ENCODE measurements around the gene TMEM229B. TPM values are rescaled to one million over a fixed set of nuclear protein-coding genes. Genes with fewer than 3 reads are reported as not detected.
"Not testable (repeated sequence)": the region's sequence is repeated elsewhere in the genome, so short reads cannot be mapped to it uniquely, and the experiment has no call there.

TMEM229B gene
- total RNA-seq, 1 experiment from 2014 or later: not detected

DNA sequence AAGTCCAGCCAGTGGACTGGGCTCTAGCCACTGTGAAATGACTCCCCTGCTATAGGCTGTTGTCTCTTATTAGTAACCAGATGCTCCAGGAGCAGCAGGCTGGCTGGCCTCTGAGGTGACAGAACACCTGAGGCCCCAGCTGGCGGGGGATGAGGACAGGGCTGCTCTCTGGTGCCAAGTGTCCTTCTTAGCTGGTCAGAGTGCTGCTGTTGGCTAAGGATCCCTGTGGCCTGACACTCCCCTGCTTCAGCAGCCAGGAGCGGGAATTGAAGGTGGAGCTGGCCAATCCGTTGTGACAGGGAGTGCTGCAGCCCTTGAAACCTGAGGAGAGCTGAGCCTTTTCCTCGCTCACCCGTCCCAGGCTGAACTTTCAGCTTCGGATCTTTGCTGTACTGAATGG, 30.7 kb downstream of the TMEM229B start:
- DNase-seq (ENCODE audit: low read depth): no peak

DNA sequence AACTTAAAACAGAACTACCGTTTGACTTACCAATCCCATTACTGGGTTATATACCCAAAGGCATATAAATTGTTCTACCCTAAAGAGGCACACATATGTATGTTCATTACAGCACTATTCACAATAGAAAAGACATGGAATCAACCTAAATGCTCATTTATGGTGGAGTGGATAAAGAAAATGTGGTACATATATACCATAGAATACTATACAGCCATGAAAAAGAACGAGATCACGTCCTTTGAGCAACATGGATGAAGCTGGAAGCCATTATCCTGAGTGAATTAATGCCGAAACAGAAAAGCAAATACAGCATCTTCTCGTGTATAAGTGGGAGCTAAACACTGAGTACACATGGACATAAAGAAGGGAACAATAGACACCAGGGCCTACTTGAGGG, 31.8 kb downstream of the TMEM229B start:
- DNase-seq (ENCODE audit: low read depth): no peak

DNA sequence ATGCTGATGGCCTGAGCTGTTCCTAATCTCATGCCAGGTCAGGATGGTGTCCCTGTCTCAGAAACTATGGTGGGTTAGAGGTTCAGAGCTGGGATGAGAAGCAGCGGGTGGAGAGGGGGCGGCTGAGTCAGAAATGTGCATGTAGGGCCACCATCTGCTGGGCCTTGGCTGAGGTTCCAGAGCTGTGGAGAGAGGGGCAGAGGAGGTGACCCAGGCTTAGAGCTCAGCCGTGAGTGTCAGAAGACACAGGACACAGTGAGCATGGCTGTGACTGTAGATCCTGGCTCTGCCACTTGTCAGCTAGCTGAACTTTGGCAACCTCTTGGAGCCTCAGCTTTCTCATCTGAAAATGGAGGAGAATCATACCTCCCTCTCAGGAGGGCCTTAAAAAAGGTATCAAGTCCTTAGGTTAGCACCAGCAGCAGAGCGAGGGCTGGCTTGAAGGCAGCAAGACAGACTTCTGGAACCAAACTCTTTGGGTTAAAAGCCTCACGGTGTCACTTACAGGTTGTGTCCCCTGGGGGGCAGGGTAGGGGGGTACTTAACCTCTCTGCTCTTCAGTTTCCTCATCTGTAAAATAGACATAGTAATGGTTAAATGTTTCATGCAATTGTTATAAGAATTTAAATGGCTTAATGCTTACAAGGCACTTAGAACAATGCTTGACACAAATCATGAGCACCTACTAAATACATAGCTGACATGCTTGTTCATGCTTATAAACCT, 34.8 kb downstream of the TMEM229B start:
- no peak for DNase-seq (ENCODE audit: low read depth)

DNA sequence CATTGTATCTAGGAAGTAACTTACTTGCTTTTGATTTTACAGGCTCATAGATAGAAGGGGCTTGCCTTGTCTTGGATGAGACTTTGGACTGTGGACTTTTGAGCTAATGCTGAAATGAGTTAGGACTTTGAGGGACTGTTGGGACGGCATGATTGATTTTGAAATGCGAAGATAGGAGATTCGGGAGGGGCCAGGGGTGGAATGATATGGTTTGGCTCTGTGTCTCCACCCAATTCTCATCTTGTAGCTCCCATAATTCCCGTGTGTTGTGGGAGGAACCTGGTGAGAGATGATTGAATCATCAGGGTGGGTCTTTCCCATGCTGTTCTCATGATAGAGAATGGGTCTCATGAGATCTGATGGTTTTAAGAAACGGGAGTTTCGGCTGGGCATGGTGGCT, 36.9 kb downstream of the TMEM229B start:
- not testable (repeated sequence) for DNase-seq (ENCODE audit: low read depth)

DNA sequence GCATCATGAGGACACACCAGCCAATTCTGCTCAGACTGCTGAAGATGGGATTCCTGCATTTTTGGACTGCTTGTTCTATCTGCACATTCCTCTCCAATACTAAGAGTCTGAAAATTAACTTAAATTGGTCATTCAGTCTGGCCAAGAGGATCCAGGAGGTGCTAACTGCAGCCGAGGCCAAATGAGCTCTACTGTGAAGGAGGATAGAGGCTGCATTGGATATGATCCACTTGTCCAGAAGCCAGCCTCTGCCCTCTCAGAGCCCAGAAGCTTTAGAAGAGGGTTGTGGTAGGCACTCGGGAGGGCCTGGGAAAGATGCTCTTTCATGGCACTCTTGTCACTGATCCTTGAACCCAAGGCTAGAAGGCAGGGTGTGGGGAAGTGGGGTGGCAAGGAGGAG, 39.4 kb downstream of the TMEM229B start:
- no peak for DNase-seq (ENCODE audit: low read depth)

DNA sequence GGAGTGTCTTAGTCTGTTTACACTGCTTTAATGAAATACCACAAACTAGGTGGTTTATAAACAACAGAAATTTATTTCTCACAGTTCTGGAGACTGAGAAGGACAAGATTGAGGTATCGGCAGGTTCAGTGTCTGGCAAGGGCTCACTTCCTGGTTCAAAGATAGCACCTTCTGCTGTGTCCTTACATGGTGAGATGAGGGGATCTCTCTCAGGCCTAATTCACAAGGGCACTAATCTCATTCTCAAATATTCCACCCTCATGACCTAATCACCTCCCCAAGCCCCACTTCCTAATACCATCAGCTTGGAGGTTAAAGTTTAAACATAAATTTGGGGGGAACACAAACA, 41.5 kb downstream of the TMEM229B start:
- DNase-seq (ENCODE audit: low read depth): no peak

DNA sequence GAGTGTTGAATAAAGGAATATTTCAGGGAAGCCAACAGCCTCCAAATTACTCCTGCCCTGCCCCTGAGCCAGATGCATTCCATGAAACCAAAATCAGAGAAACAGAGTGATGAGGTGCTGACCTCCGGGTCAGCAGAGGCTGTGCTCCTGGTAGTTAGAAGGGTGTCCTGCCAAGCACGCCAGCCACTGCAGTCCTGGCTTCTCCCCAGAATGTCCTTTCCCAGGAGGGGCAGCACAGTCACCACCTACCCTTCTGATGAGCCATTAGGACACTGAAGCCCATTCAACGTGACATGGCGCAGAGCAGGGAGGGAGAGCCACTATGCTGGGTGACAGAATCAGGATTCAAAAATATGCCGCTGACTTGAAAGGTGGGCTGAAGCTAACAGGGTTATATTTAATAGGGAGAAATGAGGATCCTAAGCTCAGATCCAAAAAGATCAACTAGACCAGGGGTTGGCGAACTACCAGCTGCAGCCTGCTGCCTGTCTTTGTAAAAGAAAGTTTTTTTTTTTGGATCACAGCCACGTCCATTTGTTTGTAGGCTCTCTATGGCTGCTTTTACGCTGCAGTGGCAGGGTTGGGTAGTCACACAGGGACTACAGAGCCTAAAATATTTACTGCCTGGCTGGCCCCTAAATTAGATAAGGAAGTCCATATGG, 42.0 kb downstream of the TMEM229B start:
- no peak for DNase-seq (ENCODE audit: low read depth)

DNA sequence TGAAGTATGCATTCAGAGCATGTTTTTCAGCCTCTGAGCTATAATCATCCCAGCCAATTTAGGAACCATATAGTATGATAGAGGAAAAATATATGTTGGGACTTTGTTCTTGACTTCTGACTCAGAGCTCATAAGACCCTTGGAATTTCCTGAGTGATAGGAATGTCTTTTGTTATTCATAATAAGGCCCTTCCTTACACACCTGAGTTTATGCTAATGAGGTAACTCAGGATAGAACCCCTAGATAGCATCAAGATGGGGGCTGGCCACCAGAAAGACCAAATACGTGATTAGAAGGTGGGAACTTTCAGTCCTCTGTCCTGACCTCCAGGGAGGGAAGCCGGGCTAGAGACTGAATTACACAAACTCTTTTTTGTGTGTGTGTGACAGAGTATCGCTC, 44.1 kb downstream of the TMEM229B start:
- no peak for DNase-seq (ENCODE audit: low read depth)

DNA sequence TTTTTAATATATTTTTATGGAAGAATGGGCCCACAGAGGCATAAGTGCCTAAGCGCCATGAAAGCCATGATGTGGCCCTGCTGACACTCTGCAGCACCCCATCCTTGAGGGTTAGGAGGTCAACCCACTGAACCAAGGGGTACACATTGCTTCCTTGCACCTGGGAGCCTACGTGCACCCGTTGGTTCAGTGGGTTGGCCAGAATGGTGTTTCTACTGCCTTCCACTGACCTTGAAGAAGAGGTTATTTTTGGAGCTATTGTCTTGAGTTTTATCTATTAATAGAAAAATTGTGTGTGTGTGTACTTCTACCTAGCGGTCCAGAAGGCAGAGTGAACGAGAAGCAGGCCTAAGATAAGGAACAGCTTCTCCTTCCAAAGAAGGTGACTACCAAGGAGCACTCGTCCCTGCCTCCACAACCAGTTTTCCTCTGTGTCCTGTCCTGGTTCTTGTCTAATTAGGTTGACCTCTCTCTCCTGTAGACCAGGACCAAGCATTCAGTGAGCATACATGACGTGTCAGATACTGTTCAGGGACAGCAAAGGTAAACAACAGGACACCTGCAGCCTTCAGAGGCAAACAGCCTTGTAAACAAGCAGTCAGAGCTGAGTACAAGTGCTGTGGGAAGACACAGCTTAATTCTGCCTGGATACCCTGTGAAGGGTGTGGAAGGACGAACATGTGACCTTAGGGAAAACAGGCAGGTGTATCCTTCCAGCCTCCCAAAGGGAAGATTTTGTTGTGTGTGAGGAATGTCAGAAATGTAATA, 46.2 kb downstream of the TMEM229B start:
- DNase-seq (ENCODE audit: low read depth): no peak

DNA sequence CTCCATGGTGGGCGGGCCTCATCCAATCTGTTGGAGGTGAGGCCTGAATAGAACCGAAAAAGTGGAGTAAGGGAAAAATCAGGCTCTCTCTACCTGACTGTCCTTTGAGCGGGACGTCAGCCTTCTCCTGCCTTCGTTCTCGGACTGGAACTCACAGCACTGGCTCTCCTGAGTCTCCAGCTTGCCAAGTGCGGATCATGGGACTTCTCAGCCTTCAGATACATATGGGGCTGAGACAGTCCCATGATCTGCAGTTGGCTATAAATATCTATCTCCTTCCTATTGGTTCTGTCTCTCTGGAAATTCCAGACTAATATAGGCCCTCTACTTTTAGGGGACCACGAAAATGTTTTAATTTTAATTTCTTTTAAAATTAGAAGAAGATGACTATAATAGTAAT, 46.8 kb downstream of the TMEM229B start:
- DNase-seq (ENCODE audit: low read depth): no peak

DNA sequence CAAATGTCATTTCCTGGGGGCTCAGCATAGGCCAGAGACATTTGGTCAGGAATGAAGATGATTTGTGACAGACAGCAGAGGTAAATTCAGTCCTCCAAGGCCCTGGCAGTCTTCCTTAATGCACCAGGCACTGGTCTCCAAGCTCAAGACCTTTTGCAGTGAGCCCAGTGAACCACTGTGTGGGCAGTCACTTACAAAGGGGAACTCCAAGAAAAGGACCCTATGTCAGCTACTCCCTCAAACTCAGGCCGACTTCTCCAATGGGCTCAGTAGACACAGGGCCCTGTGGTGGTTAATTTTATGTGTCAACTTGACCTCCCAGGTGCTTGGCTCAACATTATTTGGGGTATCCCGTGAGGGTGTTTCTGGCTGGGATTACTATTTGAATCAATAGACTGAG, 47.3 kb downstream of the TMEM229B start:
- DNase-seq (ENCODE audit: low read depth): no peak

DNA sequence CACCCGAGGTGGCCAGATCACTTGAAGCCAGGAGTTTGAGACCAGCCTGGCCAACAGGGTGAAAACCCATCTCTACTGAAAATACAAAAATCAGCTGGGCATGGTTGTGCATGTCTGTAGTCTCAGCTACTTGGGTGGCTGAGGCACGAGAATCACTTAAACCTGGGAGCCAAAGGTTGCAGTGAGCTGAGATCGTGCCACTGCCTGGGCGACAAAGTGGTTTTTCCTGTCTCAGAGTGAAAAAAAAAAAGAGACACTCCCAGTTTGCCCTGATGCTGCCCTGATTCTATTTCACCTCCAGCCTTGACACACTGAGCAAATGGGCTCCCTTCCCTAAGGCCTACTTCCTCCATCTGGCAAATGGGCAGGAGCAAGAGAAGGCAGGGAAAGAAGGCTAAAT, 48.0 kb downstream of the TMEM229B start:
- DNase-seq (ENCODE audit: low read depth): no peak

DNA sequence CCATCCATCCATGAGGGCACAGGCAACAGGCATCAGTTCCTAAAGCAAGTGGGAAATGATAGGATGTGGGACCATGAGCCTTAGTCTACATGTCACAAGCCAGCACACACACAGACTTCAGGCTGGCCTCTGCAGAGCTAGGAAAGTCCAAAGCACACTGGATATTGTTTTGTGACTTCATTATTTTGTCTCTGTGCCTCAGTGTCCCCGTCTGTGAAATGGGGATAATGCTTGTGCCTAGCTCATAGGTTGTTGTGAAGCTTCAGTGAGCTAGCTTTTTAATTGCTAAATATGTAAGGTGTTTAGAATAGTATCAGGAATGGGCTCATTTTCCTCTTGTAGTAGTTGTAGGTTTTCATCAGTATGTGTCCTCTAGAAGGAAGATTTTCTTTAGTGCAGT, 49.6 kb downstream of the TMEM229B start:
- no peak for DNase-seq (ENCODE audit: low read depth)

DNA sequence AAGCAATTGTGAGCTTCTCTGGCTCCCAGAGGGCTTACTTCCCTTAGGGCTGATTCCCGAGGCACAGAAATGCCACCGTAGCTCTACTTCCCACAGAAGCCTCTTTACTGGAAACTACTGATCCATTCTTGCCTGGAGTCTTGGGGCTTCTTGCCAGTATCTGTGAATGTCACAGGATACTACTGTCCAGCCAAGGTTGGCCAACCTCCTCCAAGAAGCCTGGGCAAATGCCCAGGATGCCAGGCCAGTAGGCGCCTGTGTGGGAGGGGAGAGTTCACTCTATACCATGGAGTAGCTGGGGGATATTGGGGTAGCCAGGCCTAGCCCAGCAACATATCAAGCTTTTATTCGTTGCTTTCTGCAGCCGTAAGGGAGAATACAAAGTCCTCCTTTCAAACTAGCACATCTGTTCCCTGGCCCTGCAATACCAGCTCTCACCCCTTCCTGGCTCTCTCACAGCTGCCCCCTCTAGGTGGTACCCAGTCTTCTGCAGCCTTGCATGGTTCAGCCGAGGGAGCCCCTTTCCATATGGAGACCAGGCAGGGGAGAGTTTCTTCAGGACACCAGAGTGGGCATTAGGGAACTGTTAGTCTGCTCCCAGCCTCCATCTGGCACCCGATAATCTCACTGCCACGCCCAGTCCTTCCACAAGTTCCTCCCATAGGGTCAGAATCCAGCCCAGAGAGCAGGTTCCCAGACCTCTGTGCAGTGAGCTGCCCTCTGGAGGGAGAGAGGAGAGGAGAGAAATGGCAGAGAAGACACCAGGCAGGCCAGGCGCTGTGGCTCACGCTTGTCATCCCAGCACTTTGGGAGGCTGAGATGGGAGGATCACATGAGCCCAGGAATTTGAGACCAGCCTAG, 52.3 kb downstream of the TMEM229B start:
- no peak for DNase-seq (ENCODE audit: low read depth)

DNA sequence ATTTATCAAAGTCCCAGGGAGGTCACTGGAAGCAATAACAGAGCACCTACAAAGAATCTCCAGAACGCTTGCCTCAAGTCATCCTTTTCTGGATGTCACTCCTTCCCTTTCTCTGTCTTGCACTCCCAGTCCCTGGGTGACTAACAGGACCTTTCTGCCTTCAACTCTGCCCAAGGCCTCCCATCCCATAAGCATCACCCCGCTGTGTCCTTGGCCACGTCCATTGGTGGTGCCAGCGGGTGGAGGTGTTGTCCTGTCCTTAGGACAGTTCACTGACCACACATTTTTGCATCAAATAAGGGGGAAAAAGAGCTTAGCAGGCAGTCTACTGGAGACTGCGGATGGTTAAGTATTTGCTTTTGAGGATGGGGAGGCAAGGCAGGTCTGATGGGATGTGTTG, 52.9 kb downstream of the TMEM229B start:
- DNase-seq (ENCODE audit: low read depth): no peak

DNA sequence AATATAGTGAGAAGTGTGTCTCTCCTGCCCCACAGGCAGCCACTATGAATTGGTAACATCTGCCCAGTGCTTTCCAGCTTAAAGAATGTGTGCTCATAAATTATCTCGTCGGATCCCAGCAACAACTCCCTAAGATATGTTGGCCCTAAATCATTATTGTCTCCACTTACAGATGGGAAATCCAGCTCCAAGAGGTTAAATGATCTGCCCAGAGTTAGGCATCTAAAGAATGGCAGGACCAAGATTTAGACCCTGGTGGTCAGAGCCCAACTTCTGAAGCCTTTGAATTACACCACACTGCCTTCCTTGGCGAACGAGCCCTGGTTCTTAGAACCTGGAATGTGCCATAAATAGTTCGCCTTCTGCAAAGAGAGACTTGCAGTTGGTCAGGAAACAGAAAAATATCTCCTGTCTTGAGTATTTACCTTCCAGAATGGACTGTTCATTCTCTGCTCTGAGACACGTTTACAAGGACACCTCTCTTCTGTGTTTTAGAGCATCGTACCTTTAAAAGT, 56.4 kb downstream of the TMEM229B start:
- DNase-seq (ENCODE audit: low read depth): no peak

DNA sequence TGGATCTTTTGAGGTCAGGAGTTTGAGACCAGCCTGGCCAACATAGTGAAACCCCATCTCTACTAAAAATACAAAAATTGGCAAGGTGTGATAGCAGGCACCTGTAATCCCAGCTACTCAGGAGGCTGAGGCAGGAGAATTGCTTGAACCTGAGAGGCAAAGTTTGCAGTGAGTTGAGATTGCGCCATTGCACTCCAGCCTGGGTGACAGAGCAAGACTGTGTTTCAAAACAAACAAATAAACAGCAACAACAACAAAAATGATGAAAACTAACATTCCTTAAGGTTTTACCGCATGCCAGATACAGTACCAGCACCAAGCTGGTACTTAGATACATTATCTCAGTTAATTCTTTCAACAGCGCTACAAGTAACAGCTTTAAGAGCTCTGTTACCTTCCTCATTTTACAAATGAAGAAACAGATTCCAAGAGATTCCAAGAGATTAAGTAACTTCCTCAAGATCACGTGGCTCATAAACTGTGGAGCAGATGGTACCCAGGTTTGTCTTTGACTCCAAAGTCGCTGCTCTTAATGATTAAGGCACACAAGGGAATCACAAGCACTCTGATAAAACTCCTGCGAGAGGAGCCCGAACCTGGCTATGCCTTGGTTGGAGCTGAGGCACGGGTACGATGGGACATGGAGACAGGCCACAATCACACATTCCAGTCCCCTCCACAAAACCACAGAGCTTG, 58.9 kb downstream of the TMEM229B start:
- DNase-seq (ENCODE audit: low read depth): no peak

DNA sequence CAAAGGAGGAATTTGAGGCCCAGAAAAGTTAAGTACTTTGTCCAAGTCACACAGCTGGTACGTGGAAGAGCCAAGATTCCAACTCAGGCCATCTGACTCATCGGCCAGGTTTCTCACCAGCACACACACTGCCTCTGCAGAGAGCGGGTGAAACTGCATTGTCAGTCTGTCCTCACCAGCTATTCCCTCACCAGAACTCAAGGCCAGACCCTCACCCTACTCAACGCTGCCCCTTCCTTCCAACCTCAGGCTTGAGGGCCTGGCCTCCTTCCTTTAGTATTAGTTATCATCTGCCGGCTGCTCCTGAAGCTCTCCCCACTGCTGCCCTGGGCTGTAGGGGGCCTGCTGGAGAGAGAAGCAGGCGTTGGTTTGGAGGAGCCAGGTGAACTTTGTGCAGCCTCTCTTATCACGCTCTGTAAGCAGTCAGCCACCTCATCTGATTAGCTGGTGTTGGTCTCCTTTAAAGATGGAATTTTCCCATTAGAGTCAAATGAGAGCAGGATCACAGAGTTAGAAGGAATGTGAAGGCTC, 60.0 kb downstream of the TMEM229B start:
- DNase-seq (ENCODE audit: low read depth): peak; percentile 39

DNA sequence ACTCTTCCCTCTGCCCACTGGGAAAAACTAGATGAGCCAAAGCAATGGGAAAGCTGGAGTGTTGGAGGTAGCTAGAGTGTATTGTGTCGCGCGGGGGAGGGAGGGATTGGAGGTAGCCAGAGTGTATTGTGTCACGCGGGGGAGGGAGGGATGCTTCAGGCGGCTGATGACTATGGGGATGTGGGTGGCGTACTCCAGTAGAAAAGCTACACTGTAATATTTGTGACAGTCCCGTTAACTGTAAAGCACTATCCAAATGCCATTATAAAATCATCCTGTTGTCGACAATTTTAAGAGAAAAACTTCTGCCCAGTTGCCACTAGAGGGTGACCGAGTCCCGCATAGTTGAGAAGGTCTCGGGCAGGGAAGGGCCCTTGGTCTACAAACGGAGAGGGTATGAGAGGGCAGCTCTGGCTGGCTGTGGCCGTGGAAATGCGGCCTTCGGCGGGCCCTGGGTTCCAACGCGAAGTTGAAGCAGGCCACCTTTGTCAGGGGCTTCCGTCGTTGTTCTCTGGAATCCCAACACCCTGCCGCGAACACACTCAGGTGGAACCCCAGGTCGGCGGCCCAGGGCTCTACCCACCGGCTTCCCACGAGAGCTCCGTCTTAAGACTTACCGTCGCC, 61.4 kb downstream of the TMEM229B start:
- peak; percentile 69 for DNase-seq (ENCODE audit: low read depth)

DNA sequence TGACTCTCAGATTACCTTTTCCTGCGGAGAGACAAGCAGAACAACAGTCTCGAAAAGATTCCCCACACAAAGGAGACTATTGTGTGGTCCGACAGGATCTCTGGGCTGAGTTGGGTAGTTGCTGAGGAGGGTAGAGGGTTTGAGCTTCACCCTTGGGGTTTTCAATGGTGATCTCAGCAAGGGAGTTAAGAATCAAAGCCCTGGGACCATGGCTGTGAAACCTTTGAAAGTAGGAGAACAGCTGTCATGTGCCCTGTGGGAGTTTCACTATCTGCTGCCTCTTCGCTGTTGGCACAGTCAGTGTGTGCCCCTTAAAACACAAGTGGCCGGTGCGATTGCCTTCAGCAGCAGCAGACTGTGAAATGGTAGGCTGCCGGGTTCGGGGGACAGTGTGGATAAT, 62.4 kb downstream of the TMEM229B start:
- peak; percentile 20 for DNase-seq (ENCODE audit: low read depth)

All from LHCN-M2 (cell line).